Lower leg skin (tissue), 4 donors: ENCODE data around the gene SLC10A3. TPM values are rescaled to one million over a fixed set of nuclear protein-coding genes. Genes with fewer than 3 reads are reported as not detected.

Experiments used
- DNase-seq, 2 donors: peaks; one replicate each; pipeline ENCODE4 v3.0.0-alpha.2; 2019; ENCODE audit warnings: low spot score in 2 of 2
- H3K4me3 ChIP-seq: fragments of 200-600 bp; sonication (generic); 2 replicates; pipeline ENCODE4 v1.5.1; 2017; ENCODE audit warnings: mild to moderate bottlenecking, low read depth; ENCODE audit not compliant: poor library complexity, severe bottlenecking
- CTCF ChIP-seq, 3 donors: fragments of 450-650 bp; IDR thresholded peaks; one replicate each; pipeline ENCODE4 v1.5.1; 2016; ENCODE audit warnings: antibody characterized with exemption in 3 of 3, mild to moderate bottlenecking in 3 of 3, moderate library complexity in 2 of 3
- POLR2A ChIP-seq, 2 donors: fragments of 450-650 bp; IDR thresholded peaks; one replicate each; pipeline ENCODE4 v1.6.1; 2016 to 2017; ENCODE audit warnings: antibody characterized with exemption in 2 of 2, mild to moderate bottlenecking in 1 of 2, moderate library complexity in 1 of 2
- WGBS, 2 donors: methylation state at CpG; one replicate each; pipeline ENCODE4 v1.1.5; 2018; 5-methylcytosine and 5-hydroxymethylcytosine counted together
- intact Hi-C: fragments of 100-400 bp; cut with DNase I; formaldehyde crosslinking; loops from one replicate; pipeline ENCODE4 v1.15.0; 2023; ENCODE audit warnings: low total_unique reads
- total RNA-seq, 4 donors: library from RNA; depleted of rRNA; stranded (reverse); fragments of >200 nt; gene quantifications; one replicate each; pipeline ENCODE4 v1.1.0, GENCODE V29; 2016

Gene SLC10A3
- total RNA-seq, 4 donors from 2014 or later, result 53.4 to 67.3 (median 57.4) TPM

DNA sequence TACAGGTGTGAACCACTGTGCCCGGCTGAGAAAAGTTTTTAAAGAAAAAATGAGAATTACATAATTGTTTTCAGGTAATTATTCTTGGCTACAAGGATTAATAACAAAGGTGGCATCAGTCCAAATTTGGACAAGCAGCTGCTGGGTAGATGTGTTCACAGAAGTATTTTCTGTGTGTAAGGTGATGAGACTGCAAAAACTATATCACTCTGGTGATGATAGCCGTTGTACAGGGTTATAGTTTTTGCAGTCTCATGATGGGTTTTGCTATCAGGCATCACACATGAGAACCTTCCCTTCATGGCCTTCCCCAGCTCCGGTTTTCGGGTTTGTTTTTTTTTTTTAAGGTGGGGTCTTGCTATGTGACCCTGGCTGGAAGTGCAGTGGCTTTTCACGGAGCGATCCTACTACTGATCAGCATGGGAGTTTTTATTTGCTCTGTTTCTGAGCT, 5.1 kb upstream of the SLC10A3 start:
- intact Hi-C loops, result no loop called here
- WGBS, 2 donors, result 77 to 81% methylated on average over 6 of the region's 6 CpGs
- no peak overlapping the region for H3K4me3 ChIP-seq
- no peak for DNase-seq
- no peak for TF ChIP-seq CTCF (IDR thresholded peaks at IDR 0.05)
- no peak for TF ChIP-seq POLR2A (IDR thresholded peaks at IDR 0.05)

DNA sequence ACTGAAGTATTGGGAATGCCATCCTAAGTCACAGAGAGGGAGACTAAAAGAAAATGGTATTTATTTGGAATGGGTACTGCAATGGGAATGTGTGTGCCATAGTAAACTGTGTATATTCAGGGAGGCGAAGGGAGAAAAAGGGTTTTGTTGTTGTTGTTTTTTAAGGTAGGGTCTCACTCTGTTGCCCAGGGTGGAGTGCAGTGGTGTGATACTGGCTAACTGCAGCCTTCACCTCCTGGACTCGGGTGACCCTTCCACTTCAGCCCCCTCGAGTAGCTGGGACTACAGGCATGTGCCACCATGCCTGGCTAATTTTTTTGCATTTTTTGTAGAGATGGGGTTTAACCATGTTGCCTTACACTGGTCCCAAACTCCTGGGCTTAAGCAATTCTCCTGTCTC, 4.3 kb upstream of the SLC10A3 start:
- H3K4me3 ChIP-seq, result no peak overlapping the region
- 78 to 90% methylated on average over 3 of the region's 3 CpGs for WGBS, 2 donors
- intact Hi-C loops, result no loop called here
- no peak for DNase-seq
- TF ChIP-seq CTCF (IDR thresholded peaks at IDR 0.05) (no peak), POLR2A (IDR thresholded peaks at IDR 0.05) (no peak)

- no peak for DNase-seq
- 0 to 60% methylated on average over 2 to 19 of the region's 19 CpGs for WGBS, 2 donors
- intact Hi-C loops, result no loop called here
- peak overlapping the region; percentile 47 for H3K4me3 ChIP-seq
- no peak for TF ChIP-seq CTCF (IDR thresholded peaks at IDR 0.05)
Measured at GRCh38 chrX:154490021-154490413, 412 bp downstream of the SLC10A3 start.

DNA sequence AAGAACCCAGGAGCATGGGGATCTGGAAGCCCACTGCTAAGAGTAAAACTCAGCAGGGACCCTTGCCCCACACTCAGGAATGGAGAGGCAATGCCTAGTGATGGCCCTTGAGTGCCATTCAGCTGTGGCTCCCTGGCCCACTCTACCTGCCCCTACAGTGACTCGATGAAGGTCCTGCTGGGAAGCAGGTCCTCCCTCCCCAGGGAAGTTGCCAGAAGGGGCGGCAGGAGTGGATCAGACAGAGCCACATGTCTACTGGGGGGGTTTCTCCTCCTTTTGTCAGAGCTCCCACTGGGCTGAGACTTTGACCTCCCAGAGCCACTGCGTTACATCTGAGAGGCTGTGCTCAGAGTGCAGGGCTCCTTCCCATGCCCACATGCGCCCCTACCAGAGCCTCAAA, 1.2 kb downstream of the SLC10A3 start:
- intact Hi-C loops, result no loop called here
- DNase-seq, result no peak
- 60 to 77% methylated on average over 1 to 4 of the region's 4 CpGs for WGBS, 2 donors
- no peak overlapping the region for H3K4me3 ChIP-seq
- TF ChIP-seq CTCF (IDR thresholded peaks at IDR 0.05) (no peak), POLR2A (IDR thresholded peaks at IDR 0.05) (no peak)

DNA sequence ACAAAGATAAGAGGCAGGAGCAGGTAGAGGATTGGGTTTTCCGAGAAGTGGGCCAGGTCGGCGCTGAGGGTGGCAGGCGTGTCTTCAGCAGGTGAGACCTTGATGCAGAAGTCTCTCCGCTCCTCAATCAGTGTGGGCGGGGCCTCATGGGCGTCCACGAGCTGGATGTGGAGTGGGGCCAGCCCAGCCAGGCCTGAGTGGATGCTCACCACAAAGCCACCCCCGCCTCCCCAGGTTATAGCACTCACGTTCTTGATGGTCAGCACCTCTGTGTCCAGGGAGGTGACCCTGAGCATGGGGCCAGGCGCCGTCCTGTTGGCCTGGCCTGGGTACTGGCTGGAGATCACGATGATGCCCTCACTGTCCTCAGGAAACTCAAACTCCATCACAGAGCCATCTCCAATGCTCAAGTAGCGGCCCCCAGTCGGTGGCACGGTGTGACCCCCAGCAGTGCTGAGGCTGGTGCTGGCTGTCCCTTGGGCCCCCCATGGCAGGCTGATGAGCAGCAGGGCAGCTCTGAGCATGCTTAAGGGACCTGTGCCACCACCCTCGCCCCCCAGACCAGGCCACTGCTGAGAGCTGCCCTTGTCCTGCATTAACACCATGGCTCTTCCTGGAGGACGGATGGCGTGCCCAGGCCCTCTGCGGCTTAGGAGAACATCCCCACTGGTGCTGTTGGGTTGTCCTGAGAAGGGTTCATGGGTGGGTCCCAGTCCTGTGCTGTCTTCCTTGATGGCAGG, 1.9 kb downstream of the SLC10A3 start:
- no peak for DNase-seq
- WGBS, 2 donors, result 83 to 86% methylated on average over 4 to 20 of the region's 20 CpGs
- intact Hi-C loops, result no loop called here
- H3K4me3 ChIP-seq, result no peak overlapping the region
- TF ChIP-seq POLR2A (IDR thresholded peaks at IDR 0.05) (no peak), CTCF (IDR thresholded peaks at IDR 0.05) (no peak)
